ENCODE results near the gene UGGT1. TPM values are rescaled to one million over a fixed set of nuclear protein-coding genes. Genes with fewer than 3 reads are reported as not detected.

UGGT1 gene
- total RNA-seq, 1 donor from 2014 or later, result 67.9 TPM

DNA sequence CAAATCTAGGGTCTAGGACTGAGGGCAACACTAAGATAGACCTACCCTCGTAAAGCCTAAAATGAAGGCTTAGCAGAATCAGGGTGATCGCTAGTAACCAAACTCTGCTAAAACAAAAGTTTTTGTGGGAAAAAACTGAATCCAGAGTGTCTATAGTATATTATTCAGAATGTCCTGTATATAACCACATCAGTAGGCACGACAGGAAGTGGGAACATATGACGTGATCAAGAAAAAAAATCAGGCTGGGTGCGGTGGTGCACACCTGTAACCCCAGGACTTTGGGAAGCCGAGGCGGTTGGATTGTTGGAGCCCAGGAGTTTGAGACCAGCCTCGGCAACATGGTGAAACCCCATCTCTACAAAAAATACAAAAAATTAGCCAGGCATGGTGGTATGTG, 106.1 kb downstream of the UGGT1 start:
- TF ChIP-seq, protein P1, sequence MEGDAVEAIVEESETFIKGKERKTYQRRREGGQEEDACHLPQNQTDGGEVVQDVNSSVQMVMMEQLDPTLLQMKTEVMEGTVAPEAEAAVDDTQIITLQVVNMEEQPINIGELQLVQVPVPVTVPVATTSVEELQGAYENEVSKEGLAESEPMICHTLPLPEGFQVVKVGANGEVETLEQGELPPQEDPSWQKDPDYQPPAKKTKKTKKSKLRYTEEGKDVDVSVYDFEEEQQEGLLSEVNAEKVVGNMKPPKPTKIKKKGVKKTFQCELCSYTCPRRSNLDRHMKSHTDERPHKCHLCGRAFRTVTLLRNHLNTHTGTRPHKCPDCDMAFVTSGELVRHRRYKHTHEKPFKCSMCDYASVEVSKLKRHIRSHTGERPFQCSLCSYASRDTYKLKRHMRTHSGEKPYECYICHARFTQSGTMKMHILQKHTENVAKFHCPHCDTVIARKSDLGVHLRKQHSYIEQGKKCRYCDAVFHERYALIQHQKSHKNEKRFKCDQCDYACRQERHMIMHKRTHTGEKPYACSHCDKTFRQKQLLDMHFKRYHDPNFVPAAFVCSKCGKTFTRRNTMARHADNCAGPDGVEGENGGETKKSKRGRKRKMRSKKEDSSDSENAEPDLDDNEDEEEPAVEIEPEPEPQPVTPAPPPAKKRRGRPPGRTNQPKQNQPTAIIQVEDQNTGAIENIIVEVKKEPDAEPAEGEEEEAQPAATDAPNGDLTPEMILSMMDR (IDR thresholded peaks at IDR 0.05; ENCODE audit: partially characterized antibody, unreplicated experiment), result no peak
- H3K4me3 Mint-ChIP-seq (ENCODE audit: unreplicated experiment), result no peak overlapping the region
- no peak for DNase-seq

DNA sequence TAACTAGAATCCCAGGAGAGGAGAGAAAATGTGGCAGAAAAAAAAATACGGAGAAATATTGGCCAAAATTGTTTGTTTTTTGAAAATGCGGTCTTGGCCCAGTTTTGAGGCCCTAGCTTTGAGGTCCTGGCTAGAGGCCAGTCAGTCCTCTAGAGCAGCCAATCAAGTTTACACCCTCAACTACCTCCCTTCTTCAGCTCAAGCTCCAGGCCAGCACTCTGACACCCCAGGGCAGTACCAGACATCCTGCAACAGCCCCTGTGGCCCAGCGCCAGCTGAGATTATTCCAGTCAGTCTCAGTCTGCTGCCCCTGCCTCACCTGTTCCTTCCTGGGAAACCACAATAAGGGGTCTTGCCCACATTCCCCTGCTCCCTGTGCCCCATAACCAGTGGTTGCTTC, 107.7 kb downstream of the UGGT1 start:
- Mint-ChIP-seq H3K9me3 (ENCODE audit: unreplicated experiment) (peaks cover 4% of the 10 kb centered on the region), H3K4me3 (ENCODE audit: unreplicated experiment) (no peak overlapping the region), H3K36me3 (ENCODE audit: unreplicated experiment) (peaks cover 6% of the 10 kb centered on the region), H3K27me3 (ENCODE audit: unreplicated experiment) (peaks cover 2% of the 10 kb centered on the region), H3K4me1 (ENCODE audit: low read depth, unreplicated experiment) (no peaks in the 10 kb centered on the region), H3K27ac (ENCODE audit: unreplicated experiment) (no peak overlapping the region)
- no peak for DNase-seq
- TF ChIP-seq, protein P1 (IDR thresholded peaks at IDR 0.05; ENCODE audit: partially characterized antibody, unreplicated experiment), result no peak

More for the DNA sequence above, 106.1 kb downstream of the UGGT1 start:
- peaks cover 4% of the 10 kb centered on the region for H3K9me3 Mint-ChIP-seq (ENCODE audit: unreplicated experiment)
- no peak overlapping the region for H3K27ac Mint-ChIP-seq (ENCODE audit: unreplicated experiment)
- no peaks in the 10 kb centered on the region for H3K4me1 Mint-ChIP-seq (ENCODE audit: low read depth, unreplicated experiment)
- peaks cover 6% of the 10 kb centered on the region for H3K36me3 Mint-ChIP-seq (ENCODE audit: unreplicated experiment)
- peaks cover 2% of the 10 kb centered on the region for H3K27me3 Mint-ChIP-seq (ENCODE audit: unreplicated experiment)

DNA sequence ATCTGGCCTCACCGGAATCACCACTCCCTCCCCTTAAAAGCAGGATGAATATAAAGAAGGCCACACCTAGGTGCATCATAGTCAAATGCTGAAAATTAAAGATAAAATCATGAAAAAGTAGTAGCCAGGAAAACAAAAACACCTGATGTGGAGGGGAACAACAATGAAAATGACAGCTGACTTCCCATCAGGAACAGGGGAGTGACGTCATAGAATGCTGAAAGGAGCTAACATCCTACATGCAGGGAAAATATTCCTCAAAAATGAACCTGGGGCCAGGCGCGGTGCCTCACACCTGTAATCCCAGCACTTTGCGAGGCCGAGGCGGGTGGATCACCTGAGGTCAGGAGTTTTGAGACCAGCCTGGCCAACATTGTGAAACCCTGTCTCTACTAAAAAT, 108.1 kb downstream of the UGGT1 start:
- Mint-ChIP-seq H3K27me3 (ENCODE audit: unreplicated experiment) (peaks cover 2% of the 10 kb centered on the region), H3K4me3 (ENCODE audit: unreplicated experiment) (no peak overlapping the region), H3K36me3 (ENCODE audit: unreplicated experiment) (peaks cover 6% of the 10 kb centered on the region), H3K4me1 (ENCODE audit: low read depth, unreplicated experiment) (no peaks in the 10 kb centered on the region), H3K27ac (ENCODE audit: unreplicated experiment) (no peak overlapping the region), H3K9me3 (ENCODE audit: unreplicated experiment) (peaks cover 4% of the 10 kb centered on the region)
- DNase-seq, result no peak
- TF ChIP-seq, protein P1 (IDR thresholded peaks at IDR 0.05; ENCODE audit: partially characterized antibody, unreplicated experiment), result no peak

DNA sequence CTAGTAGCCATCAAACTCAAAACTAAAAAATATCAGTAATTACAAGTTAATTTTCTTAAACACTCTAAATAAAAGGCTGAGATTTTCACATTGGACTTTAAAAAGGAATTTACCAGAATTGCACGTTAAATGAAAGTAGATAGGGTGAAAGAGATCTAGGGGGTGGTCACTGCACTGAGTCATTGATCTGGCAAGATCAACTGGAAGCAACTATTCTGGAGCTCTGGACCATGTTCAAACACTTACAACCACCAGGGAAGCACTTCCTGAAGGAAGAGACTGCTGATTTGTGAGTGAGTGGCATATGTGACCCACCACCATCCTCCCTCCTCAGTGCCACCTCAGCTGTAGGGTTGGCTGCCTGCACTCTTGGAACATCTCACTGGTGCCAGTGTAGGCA, 111.8 kb downstream of the UGGT1 start:
- Mint-ChIP-seq H3K27me3 (ENCODE audit: unreplicated experiment) (peaks cover 2% of the 10 kb centered on the region), H3K27ac (ENCODE audit: unreplicated experiment) (no peak overlapping the region), H3K4me1 (ENCODE audit: low read depth, unreplicated experiment) (no peaks in the 10 kb centered on the region), H3K36me3 (ENCODE audit: unreplicated experiment) (peaks cover 5% of the 10 kb centered on the region), H3K9me3 (ENCODE audit: unreplicated experiment) (peaks cover 10% of the 10 kb centered on the region), H3K4me3 (ENCODE audit: unreplicated experiment) (no peak overlapping the region)
- TF ChIP-seq, protein P1 (IDR thresholded peaks at IDR 0.05; ENCODE audit: partially characterized antibody, unreplicated experiment), result no peak
- DNase-seq, result no peak

DNA sequence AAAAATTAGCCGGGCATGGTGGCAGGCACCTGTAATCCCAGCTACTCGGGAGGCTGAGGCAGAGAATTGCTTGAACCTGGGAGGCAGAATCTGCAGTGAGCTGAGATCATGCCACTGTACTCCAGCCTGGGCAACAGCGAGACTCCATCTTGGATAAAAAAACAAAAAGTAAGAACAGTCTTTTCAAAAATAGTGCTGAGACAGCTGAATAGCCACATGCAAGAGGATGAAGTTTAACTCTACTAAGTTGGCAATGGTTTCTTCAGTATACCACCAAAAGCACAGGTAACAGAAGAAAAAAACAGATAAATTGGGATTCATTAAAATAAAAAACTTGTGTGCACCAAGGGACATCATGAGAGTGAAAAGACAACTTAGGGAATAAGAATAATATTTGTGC, 115.2 kb downstream of the UGGT1 start:
- no peak overlapping the region for H3K4me3 Mint-ChIP-seq (ENCODE audit: unreplicated experiment)
- H3K27me3 Mint-ChIP-seq (ENCODE audit: unreplicated experiment), result no peaks in the 10 kb centered on the region
- no peak for DNase-seq
- peaks cover 15% of the 10 kb centered on the region for H3K9me3 Mint-ChIP-seq (ENCODE audit: unreplicated experiment)
- TF ChIP-seq, protein P1 (IDR thresholded peaks at IDR 0.05; ENCODE audit: partially characterized antibody, unreplicated experiment), result no peak
- peaks cover 14% of the 10 kb centered on the region for H3K36me3 Mint-ChIP-seq (ENCODE audit: unreplicated experiment)
- no peak overlapping the region for H3K27ac Mint-ChIP-seq (ENCODE audit: unreplicated experiment)
- no peaks in the 10 kb centered on the region for H3K4me1 Mint-ChIP-seq (ENCODE audit: low read depth, unreplicated experiment)

Measured in glutamatergic neuron (in vitro differentiated cells).